HG03175 (cell line): Measurements from ENCODE around the gene GPR137B.
"Not testable (repeated sequence)": the region's sequence is repeated elsewhere in the genome, so short reads cannot be mapped to it uniquely, and the experiment has no call there.

Experiments used
- ATAC-seq: cut with Tn5 transposase; IDR thresholded peaks from one replicate; pipeline ENCODE4 v1.9.1; 2021; ENCODE audit warnings: mild to moderate bottlenecking, moderate library complexity; ENCODE audit not compliant: unreplicated experiment

Gene GPR137B

GRCh38 chr1:236186471-236186870, 44.1 kb downstream of the GPR137B start:
- ATAC-seq, result not testable (repeated sequence)

GRCh38 chr1:236188084-236188483, 45.7 kb downstream of the GPR137B start:
- not testable (repeated sequence) for ATAC-seq

- no peak for ATAC-seq
Observed at GRCh38 chr1:236193184-236193583, 50.8 kb downstream of the GPR137B start.

- ATAC-seq, result no peak
Observed at GRCh38 chr1:236200925-236201324, 58.6 kb downstream of the GPR137B start.

GRCh38 chr1:236201786-236202185, 59.4 kb downstream of the GPR137B start:
- ATAC-seq, result no peak

GRCh38 chr1:236204039-236204438, 61.7 kb downstream of the GPR137B start:
- ATAC-seq, result no peak

GRCh38 chr1:236204656-236205055, 62.3 kb downstream of the GPR137B start:
- ATAC-seq, result no peak

- no peak for ATAC-seq
Observed at GRCh38 chr1:236206548-236206947, 64.2 kb downstream of the GPR137B start.

- no peak for ATAC-seq
Observed at GRCh38 chr1:236207121-236207520, 64.8 kb downstream of the GPR137B start.

- ATAC-seq, result no peak
Observed at GRCh38 chr1:236207569-236207968, 65.2 kb downstream of the GPR137B start.

- ATAC-seq, result no peak
Observed at GRCh38 chr1:236209185-236209584, 66.8 kb downstream of the GPR137B start.

GRCh38 chr1:236209713-236210112, 67.4 kb downstream of the GPR137B start:
- no peak for ATAC-seq

- no peak for ATAC-seq
Observed at GRCh38 chr1:236211815-236212214, 69.5 kb downstream of the GPR137B start.

GRCh38 chr1:236213534-236213933, 71.2 kb downstream of the GPR137B start:
- no peak for ATAC-seq

- ATAC-seq, result no peak
Observed at GRCh38 chr1:236214761-236215160, 72.4 kb downstream of the GPR137B start.

- no peak for ATAC-seq
Observed at GRCh38 chr1:236220473-236220872, 78.1 kb downstream of the GPR137B start.

- ATAC-seq, result no peak
Observed at GRCh38 chr1:236222632-236223031, 80.3 kb downstream of the GPR137B start.

GRCh38 chr1:236228411-236228810, 86.1 kb downstream of the GPR137B start:
- no peak for ATAC-seq

GRCh38 chr1:236235116-236235515, 92.8 kb downstream of the GPR137B start:
- ATAC-seq, result no peak

- no peak for ATAC-seq
Observed at GRCh38 chr1:236239092-236239585, 96.8 kb downstream of the GPR137B start.

- no peak for ATAC-seq
Observed at GRCh38 chr1:236240675-236241074, 98.3 kb downstream of the GPR137B start.

- ATAC-seq, result no peak
Observed at GRCh38 chr1:236242568-236242967, 100.2 kb downstream of the GPR137B start.

- ATAC-seq, result no peak
Observed at GRCh38 chr1:236247286-236247685, 104.9 kb downstream of the GPR137B start.
